Glomerular visceral epithelial cell (primary cell): ENCODE data around the gene ALX1.
"Not testable (repeated sequence)": the region's sequence is repeated elsewhere in the genome, so short reads cannot be mapped to it uniquely, and the experiment has no call there.

Experiments used
- DNase-seq: peaks from one replicate; pipeline ENCODE4 v3.0.0-alpha.2; 2016; ENCODE audit errors: extremely low spot score

Gene ALX1

DNA sequence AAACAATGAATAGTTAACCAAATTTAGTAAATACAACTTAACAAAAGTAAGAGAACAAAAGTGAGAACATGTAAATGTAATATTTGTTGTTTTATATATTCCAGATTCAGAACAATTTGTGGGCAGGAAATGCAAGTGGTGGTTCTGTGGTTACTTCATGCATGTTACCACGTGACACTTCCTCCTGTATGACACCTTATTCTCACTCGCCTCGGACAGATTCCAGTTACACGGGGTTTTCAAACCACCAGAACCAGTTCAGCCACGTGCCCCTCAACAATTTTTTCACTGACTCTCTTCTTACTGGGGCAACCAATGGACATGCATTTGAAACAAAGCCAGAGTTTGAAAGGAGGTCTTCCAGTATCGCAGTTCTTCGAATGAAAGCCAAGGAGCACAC lies 21.0 kb downstream of the ALX1 start:
- no peak for DNase-seq

DNA sequence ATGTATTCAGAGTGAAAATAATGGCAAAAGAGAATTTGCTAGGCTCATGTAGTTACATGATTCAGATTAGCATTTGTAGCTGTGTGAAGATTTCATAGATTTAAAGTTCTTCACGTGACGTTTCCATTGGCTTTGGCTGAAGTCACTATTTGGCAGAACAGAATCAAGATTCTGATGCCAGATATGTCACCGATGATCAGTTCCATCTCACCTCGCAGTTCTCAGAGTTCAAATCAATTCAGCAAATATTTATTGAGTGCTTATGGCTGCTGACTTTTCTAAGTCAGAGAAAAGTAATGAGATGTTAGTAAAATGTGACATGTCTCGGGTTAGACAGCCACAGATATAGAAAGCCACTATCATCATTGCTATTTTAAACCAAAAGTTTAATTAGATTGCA lies 28.4 kb downstream of the ALX1 start:
- no peak for DNase-seq

DNA sequence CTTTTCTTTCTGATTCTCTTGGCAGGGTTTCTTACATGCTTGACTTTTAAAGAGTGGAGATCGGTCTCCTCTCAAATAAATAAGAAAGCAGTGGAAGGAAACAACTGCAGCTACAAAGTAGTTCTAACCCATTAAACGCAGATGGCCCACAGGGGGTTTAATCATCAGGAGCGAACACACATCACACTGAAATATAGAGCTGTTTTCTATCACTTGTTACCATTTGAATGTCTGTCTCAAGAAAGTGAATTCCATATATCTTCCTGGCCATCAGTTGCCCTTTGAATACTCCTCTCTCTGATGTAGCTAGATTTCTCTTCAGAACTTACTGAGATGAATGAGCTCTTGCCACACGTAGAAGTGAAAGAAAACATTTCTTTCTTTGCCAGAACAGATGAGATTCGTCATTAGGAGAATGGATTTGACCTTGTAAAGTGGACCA lies 29.1 kb downstream of the ALX1 start:
- no peak for DNase-seq

DNA sequence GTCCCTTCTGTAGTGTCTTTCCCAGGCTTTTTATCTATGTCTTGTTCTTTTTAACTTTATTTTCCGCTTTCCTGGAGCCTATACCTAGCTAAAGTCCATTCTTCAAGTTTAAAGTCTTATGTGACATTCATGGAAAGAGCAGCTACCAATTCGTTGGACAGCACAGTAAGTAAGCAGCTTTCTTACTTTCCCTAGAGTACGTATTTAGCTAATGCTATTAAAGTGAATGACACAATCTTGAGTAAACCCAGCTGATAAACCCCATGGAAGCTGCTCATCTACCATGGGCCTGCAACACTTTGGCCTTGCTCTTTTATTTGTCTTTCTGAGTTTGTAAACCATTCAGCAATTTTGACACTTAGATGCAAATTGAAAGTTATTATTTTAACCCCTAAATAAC lies 30.0 kb downstream of the ALX1 start:
- no peak for DNase-seq

DNA sequence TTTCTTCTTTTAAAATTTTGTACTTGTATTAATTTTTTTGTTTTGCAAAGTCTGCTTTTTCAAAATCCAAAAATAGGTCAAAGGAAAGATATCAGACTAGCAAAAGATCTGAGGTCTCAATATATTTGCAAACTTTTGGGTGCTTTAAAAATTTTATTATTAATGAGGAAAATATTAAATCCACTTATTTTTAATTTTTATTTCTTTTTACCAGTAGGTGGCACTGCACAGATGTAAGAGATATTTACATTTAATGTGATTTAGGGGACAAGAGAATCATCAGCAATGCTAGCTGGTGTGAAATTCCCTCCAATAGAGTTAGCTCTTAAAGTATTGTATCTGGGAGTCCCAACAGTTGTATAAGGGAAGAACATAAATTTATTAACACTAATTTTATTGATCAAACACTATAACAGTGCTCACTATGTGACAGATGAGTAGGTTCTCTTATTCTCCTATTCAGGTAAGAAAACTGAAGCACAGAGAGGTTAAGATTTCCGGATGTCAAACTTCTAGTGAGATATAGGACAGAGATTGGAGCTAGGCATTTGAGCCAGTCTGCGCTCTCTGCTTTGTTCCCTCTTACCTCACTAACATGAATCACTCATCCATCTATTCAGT lies 30.5 kb downstream of the ALX1 start:
- DNase-seq, result peak; percentile 7

DNA sequence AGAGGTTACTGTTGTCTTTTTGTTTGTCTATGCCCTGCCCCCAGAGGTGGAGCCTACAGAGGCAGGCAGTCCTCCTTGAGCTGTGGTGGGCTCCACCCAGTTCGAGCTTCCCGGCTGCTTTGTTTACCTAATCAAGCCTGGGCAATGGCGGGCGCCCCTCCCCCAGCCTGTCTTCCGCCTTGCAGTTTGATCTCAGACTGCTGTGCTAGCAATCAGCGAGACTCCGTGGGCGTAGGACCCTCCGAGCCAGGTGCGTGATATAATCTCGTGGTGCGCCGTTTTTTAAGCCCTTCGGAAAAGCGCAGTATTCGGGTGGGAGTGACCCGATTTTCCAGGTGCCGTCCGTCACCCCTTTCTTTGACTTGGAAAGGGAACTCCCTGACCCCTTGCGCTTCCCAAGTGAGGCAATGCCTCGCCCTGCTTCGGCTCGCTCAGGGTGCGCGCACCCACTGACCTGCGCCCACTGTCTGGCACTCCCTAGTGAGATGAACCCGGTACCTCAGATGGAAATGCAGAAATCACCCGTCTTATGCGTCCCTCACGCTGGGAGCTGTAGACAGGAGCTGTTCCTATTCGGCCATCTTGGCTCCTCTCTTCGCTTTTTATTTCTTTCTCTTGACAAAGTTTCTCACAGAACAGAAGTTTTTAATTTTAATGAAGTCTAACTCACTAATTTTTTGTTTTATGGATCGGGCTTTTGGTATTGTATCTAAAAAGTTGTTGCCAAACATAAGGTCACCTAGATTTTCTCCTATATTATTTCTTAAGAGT lies 38.0 kb downstream of the ALX1 start:
- DNase-seq, result not testable (repeated sequence)

DNA sequence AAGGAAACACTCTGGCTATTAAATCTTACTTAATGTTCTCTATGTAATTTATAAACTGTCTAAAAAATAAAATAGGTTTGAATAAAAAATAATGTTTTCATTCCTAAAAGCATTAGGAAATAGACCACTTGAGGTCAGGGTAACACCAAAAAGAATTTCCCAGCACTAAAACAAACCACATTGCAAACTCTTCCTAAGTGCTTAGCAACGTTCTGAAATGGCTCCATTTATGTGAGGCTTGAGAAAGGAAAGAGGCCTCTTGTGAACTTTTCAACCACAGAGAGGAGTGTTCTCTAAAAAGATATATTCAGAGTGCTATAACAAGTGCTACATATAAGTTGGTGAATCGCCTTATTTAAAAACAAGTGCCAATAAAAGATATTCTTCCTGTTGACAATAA lies 42.7 kb downstream of the ALX1 start:
- peak; percentile 5 for DNase-seq

DNA sequence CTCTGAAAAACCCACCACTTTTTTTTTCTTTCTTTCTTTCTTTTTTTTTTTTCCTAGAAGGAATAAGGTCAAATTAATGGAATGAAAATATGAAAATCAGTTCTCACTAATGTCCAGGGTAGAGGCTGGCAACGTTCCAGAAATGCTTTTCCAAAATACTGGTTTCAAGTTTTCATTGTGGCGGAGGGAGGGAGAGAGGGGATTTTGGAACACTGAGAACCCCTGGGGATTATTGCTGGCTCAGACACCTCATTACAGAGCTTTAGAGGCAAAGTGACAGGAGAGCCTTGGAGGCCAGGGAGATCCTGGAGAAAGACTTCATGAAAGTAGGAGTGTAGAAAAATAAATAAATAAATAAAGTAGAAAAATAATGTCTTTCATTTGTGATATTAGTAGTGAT lies 45.4 kb downstream of the ALX1 start:
- DNase-seq, result no peak

DNA sequence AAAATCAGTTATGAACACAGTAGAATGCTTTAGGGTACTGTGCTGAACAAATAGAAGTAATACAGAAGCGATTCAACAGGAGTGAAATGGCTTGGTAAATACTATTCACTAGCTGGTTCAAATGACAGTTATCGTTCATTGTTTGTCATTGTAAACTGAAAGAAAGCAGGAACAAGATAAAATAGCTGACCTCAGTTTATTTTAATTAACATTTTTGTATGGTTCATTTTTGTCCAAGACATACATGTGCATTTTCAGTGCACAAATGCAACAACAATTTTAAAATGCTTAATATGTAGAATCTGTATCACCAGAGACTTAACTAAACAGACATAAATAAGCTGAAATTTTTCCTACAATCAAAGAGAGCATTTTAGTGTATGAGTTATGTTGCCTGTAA lies 49.9 kb downstream of the ALX1 start:
- no peak for DNase-seq

DNA sequence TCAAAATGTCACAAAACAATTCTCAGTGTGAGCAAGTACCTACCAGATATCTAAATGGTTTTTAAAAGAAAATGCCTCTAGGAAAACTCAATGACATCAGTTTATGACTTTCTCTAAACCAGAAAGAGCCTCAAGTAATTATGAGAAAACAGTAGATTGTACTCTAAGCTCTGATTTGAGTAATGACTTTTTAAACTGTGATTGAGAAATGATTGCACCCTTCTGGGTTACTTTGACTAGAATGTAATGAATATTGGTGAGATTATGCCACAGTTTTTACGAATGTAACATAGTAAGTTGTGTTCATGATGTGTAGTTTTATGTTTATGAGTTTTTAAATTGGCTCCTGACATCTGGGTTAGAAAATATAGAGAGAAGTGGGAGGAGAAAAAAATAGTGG lies 68.8 kb downstream of the ALX1 start:
- no peak for DNase-seq

DNA sequence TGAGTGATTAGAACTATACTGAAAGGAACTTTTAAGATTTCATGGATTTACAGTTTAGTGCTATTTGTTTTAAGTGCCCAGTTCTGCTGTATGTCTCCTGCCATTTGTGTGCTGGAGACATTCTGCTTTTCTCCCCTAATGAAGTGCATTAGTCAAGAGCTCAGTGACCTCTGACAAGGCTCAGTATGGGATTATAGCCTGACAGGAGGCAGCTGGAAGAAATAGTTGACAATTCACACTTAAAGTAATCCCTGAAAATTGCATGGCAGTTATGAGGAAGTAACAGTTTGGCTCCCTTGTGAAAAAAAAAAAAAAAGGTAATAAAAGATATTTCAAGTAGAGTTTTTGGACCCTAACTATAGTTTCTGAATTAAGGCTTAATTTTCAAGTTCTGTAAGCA lies 70.3 kb downstream of the ALX1 start:
- no peak for DNase-seq
